Stimulated activated CD8-positive, alpha-beta memory T cell treated with anti-CD3 and anti-CD28 coated beads, Interleukin-7, amount 100 ng/mL, for 1 hour (primary cell): ENCODE measurements around the gene GCFC2.
"Not testable (repeated sequence)": the region's sequence is repeated elsewhere in the genome, so short reads cannot be mapped to it uniquely, and the experiment has no call there.

Source experiments
- DNase-seq, 2 donors: peaks; one replicate each; pipeline ENCODE4 v3.0.0-alpha.2; 2020; ENCODE audit warnings: low read depth in 2 of 2

GCFC2 gene

GRCh38 chr2:75710577-75711253 is at the start of gene GCFC2:
TSS of gene GCFC2 (minus strand) at chr2:75710915. CDS start at chr2:75710855, 60 bp downstream.
- peak; percentile 63 to 69 for DNase-seq

GRCh38 chr2:75752828-75753227 is 42.1 kb upstream of the GCFC2 start:
- DNase-seq: no peak

- DNase-seq: no peak
These were observed 41.2 kb upstream of the GCFC2 start for GRCh38 chr2:75751824-75752468.

- no peak for DNase-seq
These were observed 40.6 kb upstream of the GCFC2 start for GRCh38 chr2:75751360-75751759.

GRCh38 chr2:75737961-75738360 is 27.2 kb upstream of the GCFC2 start:
- no peak for DNase-seq

GRCh38 chr2:75736276-75736675 is 25.6 kb upstream of the GCFC2 start:
- no peak for DNase-seq

GRCh38 chr2:75729861-75730260 is 19.1 kb upstream of the GCFC2 start:
- no peak for DNase-seq

- DNase-seq: no peak
These were observed 18.1 kb upstream of the GCFC2 start for GRCh38 chr2:75728614-75729419.

GRCh38 chr2:75722687-75723086 is 12.0 kb upstream of the GCFC2 start:
- no peak for DNase-seq

- DNase-seq: no peak
These were observed 9.8 kb upstream of the GCFC2 start for GRCh38 chr2:75720525-75720924.

- no peak for DNase-seq
These were observed 8.9 kb upstream of the GCFC2 start for GRCh38 chr2:75719616-75720015.

- no peak for DNase-seq
These were observed 5.7 kb upstream of the GCFC2 start for GRCh38 chr2:75716406-75716805.

- DNase-seq: not testable (repeated sequence)
These were observed 875 bp upstream of the GCFC2 start for GRCh38 chr2:75711590-75711989.

- no peak for DNase-seq
These were observed 517 bp downstream of the GCFC2 start for GRCh38 chr2:75710220-75710576.

GRCh38 chr2:75709297-75709696 is 1.4 kb downstream of the GCFC2 start:
- no peak for DNase-seq

GRCh38 chr2:75707901-75708300 is 2.8 kb downstream of the GCFC2 start:
- DNase-seq: no peak

- DNase-seq: no peak
These were observed 4.8 kb downstream of the GCFC2 start for GRCh38 chr2:75705921-75706320.

- no peak for DNase-seq
These were observed 7.0 kb downstream of the GCFC2 start for GRCh38 chr2:75703589-75704287.

GRCh38 chr2:75702593-75702992 is 8.1 kb downstream of the GCFC2 start:
- DNase-seq: no peak

- DNase-seq: no peak
These were observed 11.8 kb downstream of the GCFC2 start for GRCh38 chr2:75698918-75699317.

GRCh38 chr2:75688196-75688595 is 22.5 kb downstream of the GCFC2 start:
- no peak for DNase-seq

GRCh38 chr2:75683430-75683829 is 27.3 kb downstream of the GCFC2 start:
- DNase-seq: not testable (repeated sequence)
